Loucy (cell line): Measurements from ENCODE around the gene ARHGAP22.

Source experiments
- H2AFZ ChIP-seq: fragments of 200-600 bp; sonication (generic); 2 replicates; pipeline ENCODE4 v1.6.0; 2016; ENCODE audit warnings: antibody characterized with exemption, mild to moderate bottlenecking, low read length, moderate library complexity
- H3F3A ChIP-seq: fragments of 200-600 bp; 2 replicates; pipeline ENCODE4 v1.6.0; 2016; ENCODE audit warnings: antibody characterized with exemption, low read depth, mild to moderate bottlenecking
- H3K27me3 ChIP-seq: fragments of 200-600 bp; sonication (generic); 2 replicates; pipeline ENCODE4 v1.6.1; 2014; ENCODE audit warnings: low read length, mild to moderate bottlenecking; ENCODE audit not compliant: insufficient read depth, poor library complexity, severe bottlenecking
- H3K36me3 ChIP-seq: fragments of 200-600 bp; sonication (generic); 2 replicates; pipeline ENCODE4 v1.6.1; 2016; ENCODE audit warnings: low read length; ENCODE audit not compliant: insufficient read depth
- H3K4me1 ChIP-seq: fragments of 200-600 bp; sonication (generic); 2 replicates; pipeline ENCODE4 v1.5.1; 2014; ENCODE audit warnings: low read length, mild to moderate bottlenecking; ENCODE audit not compliant: insufficient read depth, poor library complexity, severe bottlenecking
- H3K4me2 ChIP-seq: fragments of 200-600 bp; sonication (generic); 2 replicates; pipeline ENCODE4 v1.6.0; 2014; ENCODE audit warnings: antibody characterized with exemption, low read length, low read depth, mild to moderate bottlenecking; ENCODE audit not compliant: poor library complexity, severe bottlenecking
- H3K4me3 ChIP-seq: fragments of 200-600 bp; sonication (generic); 2 replicates; pipeline ENCODE4 v1.5.1; 2014; ENCODE audit warnings: low read length, mild to moderate bottlenecking, mixed read lengths; ENCODE audit not compliant: poor library complexity, severe bottlenecking
- H3K79me2 ChIP-seq: fragments of 200-600 bp; sonication (generic); 2 replicates; pipeline ENCODE4 v1.6.1; 2014; ENCODE audit warnings: low read length; ENCODE audit not compliant: insufficient read depth
- H3K9ac ChIP-seq: fragments of 200-600 bp; sonication (generic); 2 replicates; pipeline ENCODE4 v1.6.0; 2014; ENCODE audit warnings: mild to moderate bottlenecking, low read depth, low read length, moderate library complexity; ENCODE audit not compliant: poor library complexity, severe bottlenecking
- H3K9me2 ChIP-seq: fragments of 200-600 bp; sonication (generic); replicated peaks from 2 replicates; pipeline ENCODE4 v1.6.1; 2016; ENCODE audit warnings: low read depth, low read length, mixed read lengths
- H3K9me3 ChIP-seq: fragments of 200-600 bp; sonication (generic); 2 replicates; pipeline ENCODE4 v1.6.1; 2014; ENCODE audit warnings: mild to moderate bottlenecking, antibody characterized with exemption, low read length, low read depth; ENCODE audit not compliant: insufficient read depth
- H4K20me1 ChIP-seq: fragments of 200-600 bp; sonication (generic); 2 replicates; pipeline ENCODE4 v1.6.0; 2014; ENCODE audit warnings: antibody characterized with exemption, low read length, mild to moderate bottlenecking; ENCODE audit not compliant: insufficient read depth, poor library complexity, severe bottlenecking
- EZH2phosphoT487 ChIP-seq: fragments of 200-600 bp; IDR thresholded peaks from 2 replicates; pipeline ENCODE4 v1.6.1; 2018; ENCODE audit warnings: antibody characterized with exemption, mild to moderate bottlenecking, moderate library complexity, borderline replicate concordance
- TF ChIP-seq, protein P1 (sequence below): fragments of 200-600 bp; sonication (generic); conservative IDR thresholded peaks from 2 replicates; pipeline ENCODE4 v1.5.1; 2014; ENCODE audit warnings: mild to moderate bottlenecking, antibody characterized with exemption, low read length

ARHGAP22 gene

DNA sequence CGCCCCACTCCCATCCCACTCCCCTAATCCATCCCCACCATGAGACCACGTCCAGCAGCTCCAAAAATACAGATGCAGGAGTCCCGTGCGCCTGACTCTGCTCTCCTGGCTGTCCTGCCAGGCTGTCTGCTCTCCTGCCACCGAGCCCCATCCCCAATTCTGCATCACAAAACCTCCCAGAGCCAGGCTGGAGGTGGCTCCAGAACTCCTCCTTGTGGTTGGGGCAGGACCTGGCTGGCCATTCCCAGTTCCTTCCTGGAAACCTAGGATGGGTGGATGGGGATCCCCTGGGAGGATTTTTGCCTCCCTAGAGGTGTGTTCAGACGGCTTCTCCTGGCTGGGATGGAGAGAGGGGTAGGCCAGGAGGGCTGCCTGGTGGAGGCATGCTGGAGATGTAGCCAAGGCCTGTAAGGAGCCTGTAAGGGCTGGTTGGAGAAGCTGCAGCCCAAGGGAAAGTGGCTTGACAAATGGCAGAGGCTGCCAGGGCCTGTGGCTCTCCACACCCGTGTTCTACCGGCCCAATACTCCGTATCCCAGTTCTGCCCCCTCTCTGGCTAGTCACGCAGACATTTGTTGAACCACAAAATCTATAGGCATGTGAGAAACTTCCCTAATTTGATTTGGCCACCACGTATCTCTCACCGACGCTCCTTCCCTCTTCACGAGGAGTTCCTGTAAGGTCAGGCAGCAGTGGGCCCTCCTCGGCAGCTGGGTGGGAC, 99.3 kb downstream of the ARHGAP22 start:
- H3K36me3 ChIP-seq = no peaks in the 10 kb centered on the region
- H3K4me3 ChIP-seq = no peak overlapping the region
- no peaks in the 10 kb centered on the region for H4K20me1 ChIP-seq
- H3F3A ChIP-seq = no peaks in the 10 kb centered on the region
- no peak overlapping the region for H3K4me2 ChIP-seq
- H3K27me3 ChIP-seq = no peaks in the 10 kb centered on the region
- no peaks in the 10 kb centered on the region for H3K4me1 ChIP-seq
- no peak overlapping the region for H2AFZ ChIP-seq
- TF ChIP-seq, protein P1, sequence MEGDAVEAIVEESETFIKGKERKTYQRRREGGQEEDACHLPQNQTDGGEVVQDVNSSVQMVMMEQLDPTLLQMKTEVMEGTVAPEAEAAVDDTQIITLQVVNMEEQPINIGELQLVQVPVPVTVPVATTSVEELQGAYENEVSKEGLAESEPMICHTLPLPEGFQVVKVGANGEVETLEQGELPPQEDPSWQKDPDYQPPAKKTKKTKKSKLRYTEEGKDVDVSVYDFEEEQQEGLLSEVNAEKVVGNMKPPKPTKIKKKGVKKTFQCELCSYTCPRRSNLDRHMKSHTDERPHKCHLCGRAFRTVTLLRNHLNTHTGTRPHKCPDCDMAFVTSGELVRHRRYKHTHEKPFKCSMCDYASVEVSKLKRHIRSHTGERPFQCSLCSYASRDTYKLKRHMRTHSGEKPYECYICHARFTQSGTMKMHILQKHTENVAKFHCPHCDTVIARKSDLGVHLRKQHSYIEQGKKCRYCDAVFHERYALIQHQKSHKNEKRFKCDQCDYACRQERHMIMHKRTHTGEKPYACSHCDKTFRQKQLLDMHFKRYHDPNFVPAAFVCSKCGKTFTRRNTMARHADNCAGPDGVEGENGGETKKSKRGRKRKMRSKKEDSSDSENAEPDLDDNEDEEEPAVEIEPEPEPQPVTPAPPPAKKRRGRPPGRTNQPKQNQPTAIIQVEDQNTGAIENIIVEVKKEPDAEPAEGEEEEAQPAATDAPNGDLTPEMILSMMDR = peak; percentile 35
- no peak for TF ChIP-seq EZH2phosphoT487
- no peaks in the 10 kb centered on the region for H3K9me3 ChIP-seq
- no peaks in the 10 kb centered on the region for H3K9me2 ChIP-seq
- no peak overlapping the region for H3K9ac ChIP-seq
- no peaks in the 10 kb centered on the region for H3K79me2 ChIP-seq

DNA sequence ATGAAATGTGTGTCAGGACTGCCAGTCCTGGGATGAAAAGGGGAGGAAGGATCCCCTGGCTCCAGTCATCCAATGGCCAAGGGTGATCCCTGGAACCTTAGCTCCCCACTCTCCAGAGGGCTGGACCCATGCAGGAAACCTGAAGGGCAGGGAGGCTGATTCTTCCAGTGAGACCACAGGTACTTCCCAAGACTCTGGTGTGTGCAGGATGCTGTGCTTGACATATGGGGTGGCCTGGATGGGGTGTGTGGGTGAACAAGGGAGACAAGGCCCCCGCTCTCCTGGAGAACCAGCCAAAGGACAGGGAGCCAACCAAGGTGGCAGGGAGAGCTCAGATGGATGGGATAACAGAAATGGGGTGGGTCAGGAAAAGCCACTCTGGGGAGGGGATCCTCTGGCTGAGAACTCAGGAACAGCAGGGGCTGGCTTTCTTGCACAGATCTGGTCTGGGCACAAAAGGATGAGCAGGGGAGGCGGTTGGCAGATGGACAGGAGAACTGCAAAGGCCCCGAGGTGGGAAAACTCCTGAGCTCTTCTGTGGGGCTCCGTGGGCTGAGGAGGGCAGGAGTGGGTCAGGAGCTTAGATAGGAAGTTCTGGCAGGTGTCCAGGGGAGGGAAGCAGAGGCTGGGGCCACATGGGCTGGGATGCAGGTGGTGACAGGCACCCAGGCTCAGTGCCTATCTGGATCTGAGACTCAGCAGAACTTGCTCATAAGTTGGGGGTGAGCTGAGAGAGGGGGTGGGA, 100.6 kb downstream of the ARHGAP22 start:
- Histone ChIP-seq H4K20me1 (no peaks in the 10 kb centered on the region), H3K36me3 (no peaks in the 10 kb centered on the region), H2AFZ (no peak overlapping the region), H3K9ac (no peak overlapping the region), H3K9me2 (no peaks in the 10 kb centered on the region), H3K79me2 (no peaks in the 10 kb centered on the region), H3K4me1 (no peaks in the 10 kb centered on the region), H3K9me3 (no peaks in the 10 kb centered on the region), H3K4me3 (no peak overlapping the region), H3K27me3 (no peaks in the 10 kb centered on the region), H3F3A (no peaks in the 10 kb centered on the region), H3K4me2 (no peak overlapping the region)
- TF ChIP-seq EZH2phosphoT487 = no peak
- TF ChIP-seq, protein P1 = no peak

DNA sequence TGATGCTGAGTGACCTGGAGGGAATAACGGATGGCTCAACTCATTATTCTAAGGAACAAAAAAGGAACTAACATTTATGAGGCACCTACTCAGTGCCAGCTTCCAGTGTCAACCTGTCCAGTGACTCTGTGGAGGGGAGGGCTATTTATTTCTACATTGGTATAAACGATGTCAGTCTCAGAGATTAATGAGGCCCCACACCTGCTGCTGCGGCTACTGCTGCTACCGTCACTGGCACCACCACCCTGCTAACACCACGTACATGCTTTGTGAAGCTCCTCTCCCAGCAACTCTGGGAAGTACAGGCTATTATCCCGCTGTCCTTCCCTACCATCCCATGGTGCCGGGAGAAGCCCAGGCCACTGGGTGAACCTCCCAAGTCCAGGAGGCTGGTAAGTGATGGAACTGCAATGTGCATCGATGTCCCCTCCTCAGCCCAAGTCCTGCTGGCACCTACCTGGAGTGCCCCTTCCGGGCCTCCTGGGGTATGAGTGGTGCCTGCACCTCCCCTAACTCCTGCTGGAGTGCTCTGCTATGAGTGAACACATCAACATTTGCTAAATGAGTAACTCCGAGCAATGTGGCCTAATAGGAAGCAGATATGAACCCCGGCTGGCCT, 101.5 kb downstream of the ARHGAP22 start:
- Histone ChIP-seq H3K9me3 (no peaks in the 10 kb centered on the region), H3K4me2 (no peak overlapping the region), H3F3A (no peaks in the 10 kb centered on the region), H3K27me3 (no peaks in the 10 kb centered on the region), H3K4me1 (no peaks in the 10 kb centered on the region), H3K36me3 (no peaks in the 10 kb centered on the region), H3K4me3 (no peak overlapping the region), H4K20me1 (no peaks in the 10 kb centered on the region), H3K9me2 (no peaks in the 10 kb centered on the region), H2AFZ (no peak overlapping the region), H3K9ac (no peak overlapping the region), H3K79me2 (no peaks in the 10 kb centered on the region)
- no peak for TF ChIP-seq EZH2phosphoT487
- TF ChIP-seq, protein P1 = no peak
